GM21447 (cell line): ENCODE data around the gene TENM4.
"Not testable (repeated sequence)": the region's sequence is repeated elsewhere in the genome, so short reads cannot be mapped to it uniquely, and the experiment has no call there.

ENCODE experiments used
- ATAC-seq: cut with Tn5 transposase; IDR thresholded peaks from one replicate; pipeline ENCODE4 v1.9.1; 2021; ENCODE audit not compliant: unreplicated experiment

Gene TENM4

GRCh38 chr11:78993802-78994430, 446.9 kb downstream of the TENM4 start:
- ATAC-seq: no peak

GRCh38 chr11:78991681-78992080, 449.1 kb downstream of the TENM4 start:
- ATAC-seq: no peak

GRCh38 chr11:78990261-78990660, 450.6 kb downstream of the TENM4 start:
- no peak for ATAC-seq

- ATAC-seq: no peak
Measured at GRCh38 chr11:78987748-78988147, 453.1 kb downstream of the TENM4 start.

- no peak for ATAC-seq
Measured at GRCh38 chr11:78986305-78986704, 454.5 kb downstream of the TENM4 start.

- no peak for ATAC-seq
Measured at GRCh38 chr11:78985663-78986062, 455.2 kb downstream of the TENM4 start.

GRCh38 chr11:78982473-78982872, 458.4 kb downstream of the TENM4 start:
- ATAC-seq: no peak

GRCh38 chr11:78981153-78981552, 459.7 kb downstream of the TENM4 start:
- no peak for ATAC-seq

GRCh38 chr11:78978831-78979230, 462.0 kb downstream of the TENM4 start:
- ATAC-seq: no peak

GRCh38 chr11:78977848-78978247, 463.0 kb downstream of the TENM4 start:
- ATAC-seq: not testable (repeated sequence)

GRCh38 chr11:78977009-78977408, 463.8 kb downstream of the TENM4 start:
- ATAC-seq: no peak

GRCh38 chr11:78975081-78975480, 465.7 kb downstream of the TENM4 start:
- no peak for ATAC-seq

GRCh38 chr11:78973876-78974275, 467.0 kb downstream of the TENM4 start:
- no peak for ATAC-seq

GRCh38 chr11:78972590-78972989, 468.2 kb downstream of the TENM4 start:
- no peak for ATAC-seq

GRCh38 chr11:78972177-78972576, 468.7 kb downstream of the TENM4 start:
- no peak for ATAC-seq

- ATAC-seq: no peak
Measured at GRCh38 chr11:78967811-78968210, 473.0 kb downstream of the TENM4 start.

- no peak for ATAC-seq
Measured at GRCh38 chr11:78965432-78965831, 475.4 kb downstream of the TENM4 start.

- ATAC-seq: no peak
Measured at GRCh38 chr11:78961937-78962701, 478.7 kb downstream of the TENM4 start.

GRCh38 chr11:78961247-78961646, 479.6 kb downstream of the TENM4 start:
- ATAC-seq: no peak

- no peak for ATAC-seq
Measured at GRCh38 chr11:78958444-78958843, 482.4 kb downstream of the TENM4 start.

- ATAC-seq: no peak
Measured at GRCh38 chr11:78957476-78958245, 483.2 kb downstream of the TENM4 start.

- no peak for ATAC-seq
Measured at GRCh38 chr11:78954696-78955095, 486.1 kb downstream of the TENM4 start.
